CD4-positive, alpha-beta T cell (primary cell): ENCODE data around the gene CLCN6. TPM values are rescaled to one million over a fixed set of nuclear protein-coding genes. Genes with fewer than 3 reads are reported as not detected.

ENCODE experiments used
- ATAC-seq: fragments of 200-7000 bp; cut with Tn5 transposase; one replicate; pipeline ENCODE4 v1.10.0; 2022; ENCODE audit warnings: mild to moderate bottlenecking; ENCODE audit not compliant: poor library complexity
- CTCF ChIA-PET: fragments of 350-600 bp; sonication (Branson Sonifier 250); formaldehyde crosslinking; loops from one replicate; lab custom pipeline; 2021; ENCODE audit warnings: antibody characterized with exemption, inconsistent platforms; lab: Charles Lee
- POLR2A ChIA-PET: fragments of 350-600 bp; sonication (Branson Sonifier 250); formaldehyde crosslinking; loops from one replicate; lab custom pipeline; 2021; ENCODE audit warnings: antibody characterized with exemption, inconsistent platforms; lab: Charles Lee
- DNase-seq, 14 experiments: peaks; one replicate each; pipeline ENCODE4 v3.0.0-alpha.2; 2013 to 2020; ENCODE audit warnings: mixed read lengths in 2 of 14
- H3K27ac ChIP-seq, 2 donors: one replicate each; pipeline versions ENCODE4 v1.5.1 to v1.7.0; 2013; ENCODE audit warnings: low read length in 2 of 2, low read depth in 1 of 2, mild to moderate bottlenecking in 1 of 2
- H3K27me3 ChIP-seq, 2 experiments: 1 replicate in 1 of 2; 2 replicates in 1 of 2; pipeline versions ENCODE4 v1.6.1 to v1.7.0; 2013; ENCODE audit warnings: low read length in 2 of 2, control low read depth in 1 of 2, mild to moderate bottlenecking in 1 of 2, moderate library complexity in 1 of 2; ENCODE audit not compliant: insufficient read depth in 2 of 2, control insufficient read depth in 1 of 2
- H3K36me3 ChIP-seq: one replicate; pipeline ENCODE4 v1.6.1; 2013; ENCODE audit warnings: low read length, control low read depth; ENCODE audit not compliant: insufficient read depth
- H3K4me1 ChIP-seq: one replicate; pipeline ENCODE4 v1.6.1; 2013; ENCODE audit warnings: low read length, control low read depth; ENCODE audit not compliant: insufficient read depth
- H3K4me3 ChIP-seq: one replicate; pipeline ENCODE4 v1.5.1; 2013; ENCODE audit warnings: mild to moderate bottlenecking, low read length, moderate library complexity
- H3K9me3 ChIP-seq, 2 experiments: 1 replicate in 1 of 2; 2 replicates in 1 of 2; pipeline versions ENCODE4 v1.6.1 to v1.7.0; 2013; ENCODE audit warnings: low read length in 2 of 2, mild to moderate bottlenecking in 2 of 2, control low read depth in 1 of 2, moderate library complexity in 1 of 2; ENCODE audit not compliant: control insufficient read depth in 1 of 2, insufficient read depth in 1 of 2
- H3K27ac Mint-ChIP-seq: one replicate; pipeline ENCODE4 v1.8.0; 2020; ENCODE audit warnings: mixed read lengths
- H3K27me3 Mint-ChIP-seq: one replicate; pipeline ENCODE4 v1.8.0; 2021; ENCODE audit warnings: mixed read lengths
- H3K36me3 Mint-ChIP-seq: one replicate; pipeline ENCODE4 v1.8.0; 2021; ENCODE audit warnings: low read depth, mixed read lengths
- H3K4me1 Mint-ChIP-seq: one replicate; pipeline ENCODE4 v1.8.0; 2021; ENCODE audit warnings: low read depth, mixed read lengths
- H3K4me3 Mint-ChIP-seq: one replicate; pipeline ENCODE4 v1.8.0; 2020; ENCODE audit warnings: mild to moderate bottlenecking, mixed read lengths
- H3K9me3 Mint-ChIP-seq: one replicate; pipeline ENCODE4 v1.8.0; 2020; ENCODE audit warnings: mixed read lengths
- intact Hi-C, 2 experiments: fragments of 100-400 bp; cut with DNase I in 1 of 2; cut with micrococcal nuclease in 1 of 2; formaldehyde crosslinking; loops; one replicate each; pipeline versions ENCODE4 v1.15.1 to v1.9.0; 2023 to 2025; cut with DNase I, micrococcal nuclease
- total RNA-seq, 174 experiments: library from RNA in 2 of 174; stranded (reverse) in 2 of 174; gene quantifications; one replicate each; pipeline ENCODE4 v1.2.3 and lab custom pipeline; 2021 to 2026
- TF ChIP-seq, protein P1 (sequence below): fragments of 200-600 bp; IDR thresholded peaks from one replicate; pipeline ENCODE4 v1.8.0; 2022; ENCODE audit warnings: antibody characterized with exemption, mild to moderate bottlenecking

CLCN6 gene
- total RNA-seq, 2 experiments from 2014 or later: 10.9 to 11.2 TPM

- Mint-ChIP-seq H3K36me3 (peaks cover 8% of the 10 kb centered on the region), H3K27me3 (no peaks in the 10 kb centered on the region), H3K27ac (no peak overlapping the region), H3K4me3 (no peak overlapping the region), H3K4me1 (no peaks in the 10 kb centered on the region), H3K9me3 (no peaks in the 10 kb centered on the region)
- H3K36me3 ChIP-seq: peaks cover 11% of the 10 kb centered on the region
- H3K27me3 ChIP-seq: no peaks in the 10 kb centered on the region
- H3K4me1 ChIP-seq: peaks cover 13% of the 10 kb centered on the region
- H3K9me3 ChIP-seq: no peaks in the 10 kb centered on the region
- ChIA-PET POLR2A (interaction anchor here (1.6 kb wide), 1 partner anchor 122 kb away, joined by 3 read pairs; no protein-coding TSS in a partner anchor), CTCF (no interaction called here)
- DNase-seq: no peak
- H3K4me3 ChIP-seq: no peak overlapping the region
- ATAC-seq: no peak
- no peak overlapping the region for H3K27ac ChIP-seq
- intact Hi-C loops: no loop called here
- TF ChIP-seq, protein P1, sequence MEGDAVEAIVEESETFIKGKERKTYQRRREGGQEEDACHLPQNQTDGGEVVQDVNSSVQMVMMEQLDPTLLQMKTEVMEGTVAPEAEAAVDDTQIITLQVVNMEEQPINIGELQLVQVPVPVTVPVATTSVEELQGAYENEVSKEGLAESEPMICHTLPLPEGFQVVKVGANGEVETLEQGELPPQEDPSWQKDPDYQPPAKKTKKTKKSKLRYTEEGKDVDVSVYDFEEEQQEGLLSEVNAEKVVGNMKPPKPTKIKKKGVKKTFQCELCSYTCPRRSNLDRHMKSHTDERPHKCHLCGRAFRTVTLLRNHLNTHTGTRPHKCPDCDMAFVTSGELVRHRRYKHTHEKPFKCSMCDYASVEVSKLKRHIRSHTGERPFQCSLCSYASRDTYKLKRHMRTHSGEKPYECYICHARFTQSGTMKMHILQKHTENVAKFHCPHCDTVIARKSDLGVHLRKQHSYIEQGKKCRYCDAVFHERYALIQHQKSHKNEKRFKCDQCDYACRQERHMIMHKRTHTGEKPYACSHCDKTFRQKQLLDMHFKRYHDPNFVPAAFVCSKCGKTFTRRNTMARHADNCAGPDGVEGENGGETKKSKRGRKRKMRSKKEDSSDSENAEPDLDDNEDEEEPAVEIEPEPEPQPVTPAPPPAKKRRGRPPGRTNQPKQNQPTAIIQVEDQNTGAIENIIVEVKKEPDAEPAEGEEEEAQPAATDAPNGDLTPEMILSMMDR: no peak
Observed at GRCh38 chr1:11786168-11786567, 19.8 kb upstream of the CLCN6 start.

DNA sequence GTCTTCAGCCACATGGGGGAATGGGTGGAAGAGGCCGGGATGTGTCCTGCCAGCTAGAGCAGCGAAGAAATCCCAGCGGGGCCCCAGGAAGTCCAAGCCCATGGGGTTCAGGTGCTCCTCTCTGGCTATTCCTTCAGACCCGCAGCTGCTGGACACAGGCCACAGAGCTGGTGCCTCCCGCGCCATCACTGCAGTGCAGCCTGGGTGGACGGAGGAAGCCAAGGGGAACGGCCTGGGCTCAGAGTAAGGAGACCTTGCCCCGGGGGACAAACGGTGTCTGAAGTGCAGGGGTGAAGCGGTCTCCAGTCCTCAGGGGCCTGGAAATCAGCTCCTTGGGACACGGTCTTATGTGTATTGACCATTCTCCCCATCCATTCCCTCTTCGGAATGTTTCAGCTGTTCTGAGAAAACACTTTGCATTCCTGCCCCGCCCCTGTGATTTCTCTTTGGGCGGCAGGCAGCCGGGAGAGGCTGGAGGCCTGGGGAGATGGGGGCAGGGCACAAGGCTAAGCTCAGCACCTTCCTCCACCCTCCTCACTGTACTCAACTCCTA is 18.7 kb upstream of the CLCN6 start:
- Histone ChIP-seq H3K27me3 (no peaks in the 10 kb centered on the region), H3K36me3 (peaks cover 18% of the 10 kb centered on the region), H3K4me1 (peaks cover 13% of the 10 kb centered on the region), H3K4me3 (no peak overlapping the region), H3K27ac (no peak overlapping the region), H3K9me3 (no peaks in the 10 kb centered on the region)
- Mint-ChIP-seq H3K27ac (no peak overlapping the region), H3K36me3 (peaks cover 18% of the 10 kb centered on the region), H3K4me1 (no peaks in the 10 kb centered on the region), H3K9me3 (no peaks in the 10 kb centered on the region), H3K4me3 (no peak overlapping the region), H3K27me3 (no peaks in the 10 kb centered on the region)
- ATAC-seq (no peak), DNase-seq (peak in 1 of 14 experiments; percentile 6)
- ChIA-PET POLR2A (interaction anchor here (0.7 to 1.5 kb wide), 3 partner anchors 16 to 120 kb away, joined by 3 to 4 read pairs (median 3); no protein-coding TSS in a partner anchor), CTCF (no interaction called here)
- TF ChIP-seq, protein P1: no peak
- intact Hi-C loops: no loop called here

- ChIA-PET POLR2A (interaction anchor here (0.7 to 1.5 kb wide), 3 partner anchors 16 to 120 kb away, joined by 3 to 4 read pairs (median 3); no protein-coding TSS in a partner anchor), CTCF (no interaction called here)
- H3K4me3 Mint-ChIP-seq: no peak overlapping the region
- no peaks in the 10 kb centered on the region for H3K4me1 Mint-ChIP-seq
- no peaks in the 10 kb centered on the region for H3K9me3 ChIP-seq
- intact Hi-C loops: no loop called here
- DNase-seq (peak in 1 of 14 experiments; percentile 16), ATAC-seq (no peak)
- no peak overlapping the region for H3K27ac ChIP-seq
- H3K27me3 ChIP-seq: no peaks in the 10 kb centered on the region
- H3K4me1 ChIP-seq: peaks cover 13% of the 10 kb centered on the region
- no peaks in the 10 kb centered on the region for H3K27me3 Mint-ChIP-seq
- H3K9me3 Mint-ChIP-seq: no peaks in the 10 kb centered on the region
- H3K4me3 ChIP-seq: no peak overlapping the region
- H3K27ac Mint-ChIP-seq: no peak overlapping the region
- H3K36me3 ChIP-seq: peaks cover 22% of the 10 kb centered on the region
- TF ChIP-seq, protein P1: no peak
- H3K36me3 Mint-ChIP-seq: peaks cover 24% of the 10 kb centered on the region
Observed at GRCh38 chr1:11787804-11788436, 18.1 kb upstream of the CLCN6 start.
